Mesenchymal stem cell (in vitro differentiated cells and primary cell): Measurements from ENCODE around the gene ERG28.

Experiments
- DNase-seq: peaks from one replicate; pipeline ENCODE4 v3.0.0-alpha.2; 2013
- H2AFZ ChIP-seq: one replicate; pipeline ENCODE4 v1.6.1; 2013; ENCODE audit warnings: low read depth, mild to moderate bottlenecking, control low read depth, inconsistent platforms, low read length, moderate library complexity
- H2AK5ac ChIP-seq: 2 replicates; pipeline ENCODE4 v1.6.1; 2013; ENCODE audit warnings: low read length, moderate library complexity, mild to moderate bottlenecking, inconsistent platforms; ENCODE audit not compliant: severe bottlenecking
- H2BK120ac ChIP-seq: one replicate; pipeline ENCODE4 v1.6.1; 2013; ENCODE audit warnings: low read depth, mild to moderate bottlenecking, inconsistent platforms, low read length, moderate library complexity
- H2BK12ac ChIP-seq, 2 experiments: one replicate each; pipeline ENCODE4 v1.6.1; 2013; ENCODE audit warnings: inconsistent platforms in 2 of 2, low read length in 2 of 2, mild to moderate bottlenecking in 2 of 2, moderate library complexity in 2 of 2, control low read depth in 1 of 2
- H2BK15ac ChIP-seq: one replicate; pipeline ENCODE4 v1.6.1; 2013; ENCODE audit warnings: mild to moderate bottlenecking, low read depth, inconsistent platforms; ENCODE audit not compliant: poor library complexity, severe bottlenecking
- H2BK5ac ChIP-seq: 2 replicates; pipeline ENCODE4 v1.6.1; 2013; ENCODE audit warnings: low read depth, mild to moderate bottlenecking, low read length, control low read depth, inconsistent platforms; ENCODE audit not compliant: poor library complexity, severe bottlenecking
- H3K14ac ChIP-seq, 2 experiments: one replicate each; pipeline ENCODE4 v1.6.1; 2013; ENCODE audit warnings: inconsistent platforms in 2 of 2, low read length in 2 of 2, control low read depth in 1 of 2, mild to moderate bottlenecking in 1 of 2, moderate library complexity in 1 of 2
- H3K18ac ChIP-seq, 2 experiments: one replicate each; pipeline ENCODE4 v1.6.1; 2013; ENCODE audit warnings: inconsistent platforms in 2 of 2, low read length in 2 of 2, control low read depth in 1 of 2, low read depth in 1 of 2, mild to moderate bottlenecking in 1 of 2
- H3K23ac ChIP-seq, 2 experiments: one replicate each; pipeline ENCODE4 v1.6.1; 2013; ENCODE audit warnings: inconsistent platforms in 2 of 2, low read length in 2 of 2, mild to moderate bottlenecking in 2 of 2, moderate library complexity in 2 of 2, control low read depth in 1 of 2
- H3K27ac ChIP-seq: 2 replicates; pipeline ENCODE4 v1.5.1; 2013; ENCODE audit warnings: mild to moderate bottlenecking, moderate library complexity, low read length, control low read depth, inconsistent platforms; ENCODE audit not compliant: poor library complexity, severe bottlenecking
- H3K27me3 ChIP-seq, 2 experiments: 2 replicates each; pipeline versions ENCODE4 v1.6.1 to v1.7.0; 2013; ENCODE audit warnings: low read length in 2 of 2, mild to moderate bottlenecking in 2 of 2, moderate library complexity in 2 of 2, control low read depth in 1 of 2, inconsistent platforms in 1 of 2; ENCODE audit not compliant: control insufficient read depth in 1 of 2, insufficient read depth in 1 of 2
- H3K36me3 ChIP-seq, 2 experiments: 2 replicates each; pipeline versions ENCODE4 v1.6.1 to v1.7.0; 2013; ENCODE audit warnings: low read length in 2 of 2, control low read depth in 1 of 2, inconsistent platforms in 1 of 2, low read depth in 1 of 2, mild to moderate bottlenecking in 1 of 2; ENCODE audit not compliant: insufficient read depth in 2 of 2, control insufficient read depth in 1 of 2
- H3K4ac ChIP-seq, 2 experiments: one replicate each; pipeline ENCODE4 v1.6.1; 2013; ENCODE audit warnings: inconsistent platforms in 2 of 2, low read length in 2 of 2, mild to moderate bottlenecking in 2 of 2, moderate library complexity in 2 of 2, control low read depth in 1 of 2, low read depth in 1 of 2
- H3K4me1 ChIP-seq: 2 replicates; pipeline ENCODE4 v1.6.1; 2013; ENCODE audit warnings: low read depth, low read length, control low read depth; ENCODE audit not compliant: control insufficient read depth, insufficient read depth
- H3K4me2 ChIP-seq: 2 replicates; pipeline ENCODE4 v1.6.1; 2013; ENCODE audit warnings: low read length, mild to moderate bottlenecking, inconsistent platforms; ENCODE audit not compliant: poor library complexity, severe bottlenecking
- H3K4me3 ChIP-seq, 2 experiments: 2 replicates each; pipeline versions ENCODE4 v1.5.1 to v1.7.0; 2013; ENCODE audit warnings: low read length in 2 of 2, mild to moderate bottlenecking in 2 of 2, control low read depth in 1 of 2, low read depth in 1 of 2; ENCODE audit not compliant: insufficient read depth in 1 of 2
- H3K79me1 ChIP-seq: replicated peaks from 2 replicates; pipeline ENCODE4 v1.6.1; 2013; ENCODE audit warnings: mild to moderate bottlenecking, control low read depth, low read length, inconsistent platforms; ENCODE audit not compliant: poor library complexity, severe bottlenecking
- H3K9ac ChIP-seq: 2 replicates; pipeline ENCODE4 v1.7.0; 2013; ENCODE audit warnings: mild to moderate bottlenecking, low read length, moderate library complexity
- H3K9me3 ChIP-seq: 2 replicates; pipeline ENCODE4 v1.7.0; 2013; ENCODE audit warnings: mild to moderate bottlenecking, low read length; ENCODE audit not compliant: control insufficient read depth
- H4K8ac ChIP-seq: one replicate; pipeline ENCODE4 v1.6.1; 2013; ENCODE audit warnings: inconsistent platforms, mild to moderate bottlenecking, low read length, moderate library complexity
- H4K91ac ChIP-seq: one replicate; pipeline ENCODE4 v1.6.1; 2013; ENCODE audit warnings: mild to moderate bottlenecking, low read length, inconsistent platforms
- WGBS: methylation state at CpG from one replicate; pipeline ENCODE4 v1.1.7; 2013; ENCODE audit warnings: mixed read lengths; 5-methylcytosine and 5-hydroxymethylcytosine counted together

Gene ERG28

DNA sequence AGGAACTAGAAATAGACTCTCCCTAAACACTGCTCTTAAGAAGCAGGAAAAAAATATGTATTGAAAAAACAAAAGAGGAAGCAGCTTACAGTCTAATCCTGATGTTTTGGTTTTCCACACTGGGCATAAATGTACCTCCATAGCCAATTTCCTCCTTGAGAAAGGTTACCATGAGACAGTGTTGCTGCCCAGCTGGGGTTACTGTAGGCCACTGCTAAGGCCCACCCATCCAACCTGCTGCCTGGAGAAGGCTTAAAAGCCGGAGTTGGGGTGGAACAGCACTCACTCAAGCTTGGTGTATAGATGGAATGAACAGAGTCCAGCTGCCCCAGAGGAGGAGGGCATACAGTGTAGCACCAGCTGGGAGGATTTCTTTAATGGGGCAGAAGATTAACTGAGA, 41.1 kb downstream of the ERG28 start:
- H3K27ac ChIP-seq = no peak overlapping the region
- H3K23ac ChIP-seq = peak overlapping the region in 1 of 2 experiments; percentile 52
- H2BK5ac ChIP-seq = no peak overlapping the region
- no peak overlapping the region for H3K14ac ChIP-seq
- no peaks in the 10 kb centered on the region for H3K9me3 ChIP-seq
- no peak overlapping the region for H3K9ac ChIP-seq
- no peak overlapping the region for H4K8ac ChIP-seq
- no peak overlapping the region for H2BK15ac ChIP-seq
- no peak overlapping the region for H3K18ac ChIP-seq
- no peaks in the 10 kb centered on the region for H3K36me3 ChIP-seq
- no peak for DNase-seq
- H3K27me3 ChIP-seq = no peaks in the 10 kb centered on the region
- H2BK120ac ChIP-seq = no peak overlapping the region
- no peak overlapping the region for H2AFZ ChIP-seq
- H3K4ac ChIP-seq = no peak overlapping the region
- H4K91ac ChIP-seq = no peak overlapping the region
- H2BK12ac ChIP-seq = no peak overlapping the region
- peaks cover 2% of the 10 kb centered on the region for H3K4me1 ChIP-seq
- H3K4me2 ChIP-seq = no peak overlapping the region
- no peak overlapping the region for H3K4me3 ChIP-seq
- WGBS = 81% methylated on average over 1 of the region's 1 CpG
- H2AK5ac ChIP-seq = no peak overlapping the region
- H3K79me1 ChIP-seq = peaks cover 26% of the 10 kb centered on the region

DNA sequence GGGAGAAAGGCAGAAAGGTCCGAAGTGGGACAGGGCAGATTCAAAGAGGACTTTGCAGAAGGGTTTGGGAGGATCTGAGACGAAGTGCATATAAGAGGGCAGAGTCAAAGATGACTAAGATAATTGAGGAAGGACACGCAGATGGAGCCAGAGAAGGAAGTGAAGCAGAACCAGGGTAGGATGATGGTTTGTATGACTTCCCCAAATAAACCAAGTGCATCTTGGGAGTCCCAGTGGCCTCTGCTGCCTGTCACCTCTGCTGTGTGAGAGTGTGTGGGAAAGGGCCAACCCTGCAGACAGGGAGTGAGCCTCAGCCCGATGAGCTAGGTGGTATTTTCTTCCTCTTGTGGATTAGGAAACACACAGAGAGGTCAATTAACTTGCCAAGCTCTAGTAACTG, 45.5 kb downstream of the ERG28 start:
- no peak overlapping the region for H3K18ac ChIP-seq
- H3K4me2 ChIP-seq = no peak overlapping the region
- H3K14ac ChIP-seq = no peak overlapping the region
- no peak for DNase-seq
- H3K27me3 ChIP-seq = no peaks in the 10 kb centered on the region
- no peak overlapping the region for H3K4me3 ChIP-seq
- no peak overlapping the region for H2BK5ac ChIP-seq
- H2BK120ac ChIP-seq = no peak overlapping the region
- H3K4me1 ChIP-seq = no peaks in the 10 kb centered on the region
- H4K91ac ChIP-seq = no peak overlapping the region
- 85% methylated on average over 4 of the region's 4 CpGs for WGBS
- peaks cover 40% of the 10 kb centered on the region for H3K79me1 ChIP-seq
- no peak overlapping the region for H3K4ac ChIP-seq
- no peak overlapping the region for H3K9ac ChIP-seq
- no peaks in the 10 kb centered on the region for H3K36me3 ChIP-seq
- H2BK15ac ChIP-seq = no peak overlapping the region
- no peak overlapping the region for H2AFZ ChIP-seq
- no peak overlapping the region for H3K27ac ChIP-seq
- H3K23ac ChIP-seq = no peak overlapping the region
- no peak overlapping the region for H4K8ac ChIP-seq
- H3K9me3 ChIP-seq = no peaks in the 10 kb centered on the region
- H2BK12ac ChIP-seq = no peak overlapping the region
- no peak overlapping the region for H2AK5ac ChIP-seq

DNA sequence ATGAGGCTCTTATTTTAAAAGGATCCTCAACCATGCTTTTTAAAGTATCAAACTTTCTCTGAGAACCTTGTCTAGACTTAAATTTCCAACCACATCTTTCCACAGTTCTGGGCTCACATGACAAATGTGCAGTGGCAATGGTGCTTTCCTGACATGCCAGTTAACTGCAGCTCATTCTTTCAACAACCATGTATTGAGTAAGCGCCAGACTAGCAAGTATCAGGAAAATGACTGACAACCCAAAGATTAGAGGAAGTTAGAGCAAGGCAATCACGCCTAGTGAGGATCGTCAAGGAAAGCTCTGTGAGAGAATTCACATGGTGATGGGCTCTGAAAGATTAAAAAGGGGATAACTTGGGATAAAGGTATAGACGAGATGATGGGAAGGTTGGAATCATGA, 46.5 kb downstream of the ERG28 start:
- DNase-seq = no peak
- no peak overlapping the region for H3K14ac ChIP-seq
- WGBS = 64% methylated on average over 4 of the region's 4 CpGs
- no peak overlapping the region for H2BK5ac ChIP-seq
- no peak overlapping the region for H4K91ac ChIP-seq
- H3K9ac ChIP-seq = no peak overlapping the region
- H2AK5ac ChIP-seq = no peak overlapping the region
- no peak overlapping the region for H3K4me2 ChIP-seq
- H4K8ac ChIP-seq = no peak overlapping the region
- H3K18ac ChIP-seq = no peak overlapping the region
- H2BK12ac ChIP-seq = no peak overlapping the region
- H2AFZ ChIP-seq = no peak overlapping the region
- H3K79me1 ChIP-seq = peaks cover 47% of the 10 kb centered on the region
- no peaks in the 10 kb centered on the region for H3K4me1 ChIP-seq
- no peak overlapping the region for H3K23ac ChIP-seq
- H2BK15ac ChIP-seq = no peak overlapping the region
- H3K4me3 ChIP-seq = no peak overlapping the region
- no peaks in the 10 kb centered on the region for H3K9me3 ChIP-seq
- H3K36me3 ChIP-seq = no peaks in the 10 kb centered on the region
- H3K27me3 ChIP-seq = no peaks in the 10 kb centered on the region
- H3K4ac ChIP-seq = no peak overlapping the region
- H2BK120ac ChIP-seq = no peak overlapping the region
- H3K27ac ChIP-seq = no peak overlapping the region

- no peak overlapping the region for H2BK5ac ChIP-seq
- H3K9me3 ChIP-seq = peaks cover 19% of the 10 kb centered on the region
- H3K4me1 ChIP-seq = no peaks in the 10 kb centered on the region
- H3K14ac ChIP-seq = no peak overlapping the region
- H3K79me1 ChIP-seq = peaks cover 57% of the 10 kb centered on the region
- H3K9ac ChIP-seq = no peak overlapping the region
- no peaks in the 10 kb centered on the region for H3K27me3 ChIP-seq
- H2BK120ac ChIP-seq = no peak overlapping the region
- H2BK12ac ChIP-seq = no peak overlapping the region
- no peak overlapping the region for H3K4me3 ChIP-seq
- no peak for DNase-seq
- H2AFZ ChIP-seq = no peak overlapping the region
- peaks cover 0 to 7% of the 10 kb centered on the region in 2 experiments for H3K36me3 ChIP-seq
- H4K8ac ChIP-seq = no peak overlapping the region
- no peak overlapping the region for H3K27ac ChIP-seq
- no peak overlapping the region for H3K4me2 ChIP-seq
- H3K4ac ChIP-seq = no peak overlapping the region
- no peak overlapping the region for H2BK15ac ChIP-seq
- no peak overlapping the region for H2AK5ac ChIP-seq
- no peak overlapping the region for H3K18ac ChIP-seq
- H3K23ac ChIP-seq = no peak overlapping the region
- H4K91ac ChIP-seq = no peak overlapping the region
- 65% methylated on average over 4 of the region's 4 CpGs for WGBS
Observed at GRCh38 chr14:75612157-75612556, 48.5 kb downstream of the ERG28 start.
